IPS-NIHi7 (cell line): ENCODE measurements around the gene SYNE3.
"Not testable (repeated sequence)": the region's sequence is repeated elsewhere in the genome, so short reads cannot be mapped to it uniquely, and the experiment has no call there.

Source experiments
- DNase-seq: peaks from one replicate; pipeline ENCODE4 v3.0.0; 2012; ENCODE audit warnings: mixed read lengths; ENCODE audit errors: extremely low spot score

Gene SYNE3

GRCh38 chr14:95523815-95524448 lies 7.5 kb upstream of the SYNE3 start:
- DNase-seq = no peak

GRCh38 chr14:95523051-95523814 lies 6.8 kb upstream of the SYNE3 start:
- no peak for DNase-seq

- DNase-seq = no peak
Measured at GRCh38 chr14:95522556-95522955, 6.1 kb upstream of the SYNE3 start.

- DNase-seq = no peak
Measured at GRCh38 chr14:95522116-95522515, 5.7 kb upstream of the SYNE3 start.

GRCh38 chr14:95521001-95521400 lies 4.6 kb upstream of the SYNE3 start:
- no peak for DNase-seq

GRCh38 chr14:95520346-95520745 lies 3.9 kb upstream of the SYNE3 start:
- DNase-seq = no peak

GRCh38 chr14:95519699-95520098 lies 3.2 kb upstream of the SYNE3 start:
- no peak for DNase-seq

- DNase-seq = no peak
Measured at GRCh38 chr14:95518045-95518751, 1.7 kb upstream of the SYNE3 start.

GRCh38 chr14:95515596-95516552 lies 576 bp downstream of the SYNE3 start:
- DNase-seq = peak; percentile 69

- DNase-seq = peak; percentile 47
Measured at GRCh38 chr14:95515080-95515489, 1.4 kb downstream of the SYNE3 start.

GRCh38 chr14:95514131-95515079 lies 2.0 kb downstream of the SYNE3 start:
- peak; percentile 58 for DNase-seq

GRCh38 chr14:95513291-95513690 lies 3.2 kb downstream of the SYNE3 start:
- DNase-seq = no peak

GRCh38 chr14:95511687-95512086 lies 4.8 kb downstream of the SYNE3 start:
- no peak for DNase-seq

- DNase-seq = no peak
Measured at GRCh38 chr14:95510804-95511203, 5.6 kb downstream of the SYNE3 start.

- DNase-seq = not testable (repeated sequence)
Measured at GRCh38 chr14:95510344-95510743, 6.1 kb downstream of the SYNE3 start.

- no peak for DNase-seq
Measured at GRCh38 chr14:95509495-95509894, 7.0 kb downstream of the SYNE3 start.

- no peak for DNase-seq
Measured at GRCh38 chr14:95508377-95508776, 8.1 kb downstream of the SYNE3 start.

GRCh38 chr14:95507701-95508103 lies 8.7 kb downstream of the SYNE3 start:
- DNase-seq = no peak

GRCh38 chr14:95507174-95507573 lies 9.3 kb downstream of the SYNE3 start:
- DNase-seq = no peak

- no peak for DNase-seq
Measured at GRCh38 chr14:95505030-95505589, 11.3 kb downstream of the SYNE3 start.
